H9 (cell line): Measurements from ENCODE around the gene CROCC2. TPM values are rescaled to one million over a fixed set of nuclear protein-coding genes. Genes with fewer than 3 reads are reported as not detected.

Source experiments
- DNase-seq: peaks from one replicate; pipeline ENCODE4 v3.0.0-alpha.2; 2017
- H2AFZ ChIP-seq: one replicate; pipeline ENCODE4 v1.6.1; 2013; ENCODE audit warnings: mild to moderate bottlenecking, low read length, control low read depth, moderate library complexity
- H2AK5ac ChIP-seq: 2 replicates; pipeline ENCODE4 v1.6.1; 2013; ENCODE audit warnings: low read length, control low read depth, mixed read lengths; ENCODE audit not compliant: insufficient read length
- H2BK120ac ChIP-seq: one replicate; pipeline ENCODE4 v1.6.1; 2013; ENCODE audit warnings: low read depth, mild to moderate bottlenecking, low read length, control low read depth, inconsistent platforms; ENCODE audit not compliant: poor library complexity, severe bottlenecking
- H2BK12ac ChIP-seq: 2 replicates; pipeline ENCODE4 v1.6.1; 2013; ENCODE audit warnings: low read length, control low read depth, mixed read lengths, low read depth; ENCODE audit not compliant: insufficient read length
- H2BK15ac ChIP-seq: 2 replicates; pipeline ENCODE4 v1.6.1; 2013; ENCODE audit warnings: low read depth, low read length, control low read depth
- H2BK20ac ChIP-seq: one replicate; pipeline ENCODE4 v1.6.1; 2013; ENCODE audit warnings: low read depth, mild to moderate bottlenecking, low read length, control low read depth, inconsistent platforms; ENCODE audit not compliant: poor library complexity, severe bottlenecking
- H2BK5ac ChIP-seq: 2 replicates; pipeline ENCODE4 v1.6.1; 2013; ENCODE audit warnings: low read length, control low read depth, mixed read lengths; ENCODE audit not compliant: insufficient read length
- H3K14ac ChIP-seq: 2 replicates; pipeline ENCODE4 v1.6.1; 2013; ENCODE audit warnings: low read length, control low read depth; ENCODE audit not compliant: insufficient read depth
- H3K18ac ChIP-seq: 2 replicates; pipeline ENCODE4 v1.6.1; 2013; ENCODE audit warnings: low read depth, mild to moderate bottlenecking, mixed read lengths, low read length, control low read depth; ENCODE audit not compliant: insufficient read length
- H3K23ac ChIP-seq: 2 replicates; pipeline ENCODE4 v1.6.1; 2013; ENCODE audit warnings: low read length, control low read depth, mixed read lengths, low read depth; ENCODE audit not compliant: insufficient read length
- H3K23me2 ChIP-seq: 2 replicates; pipeline ENCODE4 v1.6.1; 2013; ENCODE audit warnings: low read depth, mild to moderate bottlenecking, mixed read lengths, low read length, control low read depth; ENCODE audit not compliant: insufficient read length, poor library complexity, severe bottlenecking
- H3K27ac ChIP-seq: 2 replicates; pipeline ENCODE4 v1.5.1; 2013; ENCODE audit warnings: low read length, control low read depth, mixed read lengths, low read depth; ENCODE audit not compliant: insufficient read length
- H3K27me3 ChIP-seq: 2 replicates; pipeline ENCODE4 v1.6.1; 2013; ENCODE audit warnings: low read length, control low read depth, inconsistent platforms; ENCODE audit not compliant: insufficient read depth
- H3K4ac ChIP-seq: 2 replicates; pipeline ENCODE4 v1.6.1; 2013; ENCODE audit warnings: low read depth, mild to moderate bottlenecking, control low read depth, inconsistent platforms, low read length, moderate library complexity
- H3K4me1 ChIP-seq: 2 replicates; pipeline ENCODE4 v1.6.1; 2013; ENCODE audit warnings: low read length, control low read depth, inconsistent platforms; ENCODE audit not compliant: insufficient read depth
- H3K4me2 ChIP-seq: 2 replicates; pipeline ENCODE4 v1.6.1; 2013; ENCODE audit warnings: low read length, control low read depth, mixed read lengths; ENCODE audit not compliant: insufficient read length, insufficient read depth
- H3K56ac ChIP-seq: 2 replicates; pipeline ENCODE4 v1.6.1; 2013; ENCODE audit warnings: low read depth, mild to moderate bottlenecking, mixed read lengths, low read length, control low read depth; ENCODE audit not compliant: insufficient read length
- H3K79me1 ChIP-seq: 2 replicates; pipeline ENCODE4 v1.6.1; 2013; ENCODE audit warnings: low read depth, mild to moderate bottlenecking, moderate library complexity, low read length, control low read depth, inconsistent platforms; ENCODE audit not compliant: insufficient read depth, poor library complexity, severe bottlenecking
- H3K79me2 ChIP-seq: 2 replicates; pipeline ENCODE4 v1.6.1; 2013; ENCODE audit warnings: low read length, control low read depth, inconsistent platforms; ENCODE audit not compliant: insufficient read depth
- H3K9ac ChIP-seq: 2 replicates; pipeline ENCODE4 v1.6.1; 2013; ENCODE audit warnings: low read length, control low read depth, mixed read lengths; ENCODE audit not compliant: insufficient read length; ENCODE audit errors: extremely low read depth
- H3K9me3 ChIP-seq: one replicate; pipeline ENCODE4 v1.6.1; 2013; ENCODE audit warnings: low read depth, low read length, inconsistent platforms; ENCODE audit not compliant: control insufficient read depth
- H3T11ph ChIP-seq: one replicate; pipeline ENCODE4 v1.6.1; 2013; ENCODE audit warnings: mild to moderate bottlenecking, low read length, control low read depth, inconsistent platforms
- H4K20me1 ChIP-seq: one replicate; pipeline ENCODE4 v1.6.1; 2013; ENCODE audit not compliant: control insufficient read depth, insufficient read length, insufficient read depth
- H4K5ac ChIP-seq: 2 replicates; pipeline ENCODE4 v1.6.1; 2013; ENCODE audit warnings: low read depth, mild to moderate bottlenecking, mixed read lengths, low read length, control low read depth; ENCODE audit not compliant: insufficient read length
- H4K8ac ChIP-seq: replicated peaks from 2 replicates; pipeline ENCODE4 v1.6.1; 2013; ENCODE audit warnings: low read length, control low read depth, mixed read lengths, low read depth; ENCODE audit not compliant: insufficient read length
- H4K91ac ChIP-seq: 2 replicates; pipeline ENCODE4 v1.6.1; 2013; ENCODE audit warnings: low read depth, mild to moderate bottlenecking, moderate library complexity, mixed read lengths, low read length, control low read depth; ENCODE audit not compliant: insufficient read length
- H3K27ac Mint-ChIP-seq, 3 experiments: 2 replicates in 2 of 3; 3 replicates in 1 of 3; pipeline ENCODE4 v1.8.0; 2020 to 2021; ENCODE audit warnings: mixed read lengths in 3 of 3, mild to moderate bottlenecking in 1 of 3, moderate library complexity in 1 of 3
- H3K27me3 Mint-ChIP-seq: 2 replicates; pipeline ENCODE4 v1.8.0; 2021; ENCODE audit warnings: low read depth, mild to moderate bottlenecking, moderate library complexity, mixed read lengths
- H3K36me3 Mint-ChIP-seq, 3 experiments: 2 replicates in 2 of 3; 3 replicates in 1 of 3; pipeline ENCODE4 v1.8.0; 2020 to 2021; ENCODE audit warnings: low read depth in 3 of 3, mixed read lengths in 3 of 3; ENCODE audit not compliant: insufficient read depth in 1 of 3
- H3K4me1 Mint-ChIP-seq, 2 experiments: 2 replicates each; pipeline ENCODE4 v1.8.0; 2020; ENCODE audit warnings: mixed read lengths in 2 of 2
- H3K4me3 Mint-ChIP-seq, 2 experiments: 2 replicates in 1 of 2; 3 replicates in 1 of 2; pipeline ENCODE4 v1.8.0; 2020 to 2021; ENCODE audit warnings: mild to moderate bottlenecking in 2 of 2, mixed read lengths in 2 of 2, moderate library complexity in 1 of 2
- H3K9me3 Mint-ChIP-seq, 2 experiments: 2 replicates in 1 of 2; 3 replicates in 1 of 2; pipeline ENCODE4 v1.8.0; 2020; ENCODE audit warnings: mild to moderate bottlenecking in 2 of 2, mixed read lengths in 2 of 2, moderate library complexity in 1 of 2
- WGBS: extraction: QIAGEN DNeasy Blood & Tissue Kit; methylation state at CpG from one replicate; pipeline ENCODE4 v1.1.7; 2013; ENCODE audit warnings: missing lambda C conversion rate, low lambda C conversion rate, mixed read lengths; ENCODE audit not compliant: insufficient read length; ENCODE audit errors: extremely low coverage; 5-methylcytosine and 5-hydroxymethylcytosine counted together
- total RNA-seq: library from RNA; stranded (reverse); gene quantifications from 2 replicates; pipeline ENCODE4 v1.2.1, GENCODE V29; 2021
- TF ChIP-seq, protein P1 (sequence below): fragments of 200-600 bp; sonication (generic); conservative IDR thresholded peaks from 3 replicates; pipeline ENCODE4 v1.8.0; 2021; ENCODE audit warnings: antibody characterized with exemption, mild to moderate bottlenecking

The CROCC2 gene
- total RNA-seq, 1 experiment from 2014 or later: not detected

DNA sequence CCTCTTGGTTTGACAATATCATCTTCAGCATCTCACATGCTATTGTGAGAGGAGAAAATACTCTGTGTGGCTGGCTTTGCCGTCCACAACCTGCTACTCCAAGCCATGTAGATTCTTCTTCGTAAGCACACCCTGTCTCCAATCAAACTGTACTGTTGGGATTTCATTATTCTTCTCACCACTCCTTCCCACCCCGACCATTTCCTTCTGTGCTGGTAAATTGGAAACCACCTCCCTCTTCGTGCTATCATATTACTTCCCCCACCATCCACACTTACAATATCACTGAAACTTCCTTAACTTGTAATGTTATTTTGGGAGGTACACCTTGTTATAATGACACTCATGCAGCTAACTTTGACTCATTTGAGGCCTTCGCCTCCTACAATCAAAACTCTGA is 40.7 kb upstream of the CROCC2 start:
- Histone ChIP-seq H4K20me1 (no peaks in the 10 kb centered on the region), H3K9me3 (no peaks in the 10 kb centered on the region), H2BK5ac (no peak overlapping the region), H2BK12ac (no peak overlapping the region), H3K56ac (no peak overlapping the region), H3K18ac (no peak overlapping the region), H3K27me3 (no peaks in the 10 kb centered on the region), H2BK15ac (no peak overlapping the region), H3K23ac (no peak overlapping the region), H3K23me2 (no peaks in the 10 kb centered on the region), H2BK20ac (no peak overlapping the region), H2AFZ (no peak overlapping the region), H3K4me2 (no peak overlapping the region), H3K4me1 (no peaks in the 10 kb centered on the region), H2BK120ac (no peak overlapping the region), H3T11ph (no peak overlapping the region), H4K5ac (no peak overlapping the region), H4K91ac (no peak overlapping the region), H3K79me1 (no peaks in the 10 kb centered on the region), H4K8ac (no peak overlapping the region), H3K9ac (no peak overlapping the region), H2AK5ac (no peak overlapping the region), H3K14ac (no peak overlapping the region), H3K4ac (no peak overlapping the region), H3K79me2 (no peaks in the 10 kb centered on the region), H3K27ac (no peak overlapping the region)
- H3K27me3 Mint-ChIP-seq: peaks cover 2% of the 10 kb centered on the region
- no peak overlapping the region for H3K27ac Mint-ChIP-seq
- no peak overlapping the region for H3K4me3 Mint-ChIP-seq
- TF ChIP-seq, protein P1, sequence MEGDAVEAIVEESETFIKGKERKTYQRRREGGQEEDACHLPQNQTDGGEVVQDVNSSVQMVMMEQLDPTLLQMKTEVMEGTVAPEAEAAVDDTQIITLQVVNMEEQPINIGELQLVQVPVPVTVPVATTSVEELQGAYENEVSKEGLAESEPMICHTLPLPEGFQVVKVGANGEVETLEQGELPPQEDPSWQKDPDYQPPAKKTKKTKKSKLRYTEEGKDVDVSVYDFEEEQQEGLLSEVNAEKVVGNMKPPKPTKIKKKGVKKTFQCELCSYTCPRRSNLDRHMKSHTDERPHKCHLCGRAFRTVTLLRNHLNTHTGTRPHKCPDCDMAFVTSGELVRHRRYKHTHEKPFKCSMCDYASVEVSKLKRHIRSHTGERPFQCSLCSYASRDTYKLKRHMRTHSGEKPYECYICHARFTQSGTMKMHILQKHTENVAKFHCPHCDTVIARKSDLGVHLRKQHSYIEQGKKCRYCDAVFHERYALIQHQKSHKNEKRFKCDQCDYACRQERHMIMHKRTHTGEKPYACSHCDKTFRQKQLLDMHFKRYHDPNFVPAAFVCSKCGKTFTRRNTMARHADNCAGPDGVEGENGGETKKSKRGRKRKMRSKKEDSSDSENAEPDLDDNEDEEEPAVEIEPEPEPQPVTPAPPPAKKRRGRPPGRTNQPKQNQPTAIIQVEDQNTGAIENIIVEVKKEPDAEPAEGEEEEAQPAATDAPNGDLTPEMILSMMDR: no peak
- WGBS: 100% methylated on average over 1 of the region's 5 CpGs
- no peaks in the 10 kb centered on the region; a peak in 1 of 4 replicates for H3K4me1 Mint-ChIP-seq
- no peaks in the 10 kb centered on the region for H3K36me3 Mint-ChIP-seq
- no peak for DNase-seq
- H3K9me3 Mint-ChIP-seq: no peaks in the 10 kb centered on the region
